ACHN (cell line): ENCODE measurements around the gene KRTAP2-4.
"Not testable (repeated sequence)": the region's sequence is repeated elsewhere in the genome, so short reads cannot be mapped to it uniquely, and the experiment has no call there.

Experiments
- DNase-seq: peaks from one replicate; pipeline ENCODE4 v3.0.0-alpha.2; 2015
- in situ Hi-C: cut with HindIII; loops from 2 replicates; pipeline ENCODE4 v1.10.0; 2017; ENCODE audit warnings: low sequenced_read_pairs, low pct_ligation_motif_present, low pct_unique_long_range_greater_than_20kb

KRTAP2-4 gene

GRCh38 chr17:41048441-41048840, 17.2 kb downstream of the KRTAP2-4 start:
- DNase-seq, result no peak
- in situ Hi-C loops, result no loop called here

GRCh38 chr17:41046735-41047465, 18.8 kb downstream of the KRTAP2-4 start, which contains the start of gene KRTAP2-1:
Gene KRTAP2-1, minus strand, starts transcription at chr17:41047316. Its CDS starts 49 bp downstream, at chr17:41047267.
- DNase-seq, in situ Hi-C loops: not testable (repeated sequence)

GRCh38 chr17:41042953-41043352, 22.7 kb downstream of the KRTAP2-4 start:
- DNase-seq, result no peak
- in situ Hi-C loops, result no loop called here

GRCh38 chr17:41040783-41041571, 24.7 kb downstream of the KRTAP2-4 start, which contains the start of gene KRTAP1-1:
Gene KRTAP1-1, minus strand, starts transcription at chr17:41041450. Its CDS starts 53 bp downstream, at chr17:41041397.
- DNase-seq, in situ Hi-C loops: not testable (repeated sequence)

- no peak for DNase-seq
- in situ Hi-C loops, result no loop called here
Observed at GRCh38 chr17:41037853-41038350, 27.8 kb downstream of the KRTAP2-4 start.

- in situ Hi-C loops, DNase-seq: not testable (repeated sequence)
Observed at GRCh38 chr17:41034346-41034935, 31.2 kb downstream of the KRTAP2-4 start, which contains the start of gene KRTAP1-3. Gene KRTAP1-3, minus strand, starts transcription at chr17:41034874. Its CDS starts 53 bp downstream, at chr17:41034821.

GRCh38 chr17:41029633-41030245, 35.9 kb downstream of the KRTAP2-4 start, which contains the start of gene KRTAP1-4:
Gene KRTAP1-4, minus strand, starts transcription at chr17:41030195. Its CDS starts 117 bp downstream, at chr17:41030078.
- in situ Hi-C loops, result no loop called here
- DNase-seq, result no peak

- DNase-seq, result no peak
Observed at GRCh38 chr17:41026715-41027471, 38.8 kb downstream of the KRTAP2-4 start, which contains the start of gene KRTAP1-5. Gene KRTAP1-5, minus strand, starts transcription at chr17:41027208. Its CDS starts 53 bp downstream, at chr17:41027155.

GRCh38 chr17:41024697-41025096, 41.0 kb downstream of the KRTAP2-4 start:
- DNase-seq, result no peak
- in situ Hi-C loops, result no loop called here

More at GRCh38 chr17:41026715-41027471, 38.8 kb downstream of the KRTAP2-4 start, which contains the start of gene KRTAP1-5:
- in situ Hi-C loops, result no loop called here

- in situ Hi-C loops, result no loop called here
- DNase-seq, result no peak
Observed at GRCh38 chr17:41020336-41020735, 45.3 kb downstream of the KRTAP2-4 start.

- no peak for DNase-seq
- in situ Hi-C loops, result no loop called here
Observed at GRCh38 chr17:41019415-41019814, 46.3 kb downstream of the KRTAP2-4 start.

- in situ Hi-C loops, result no loop called here
- DNase-seq, result no peak
Observed at GRCh38 chr17:41018541-41018940, 47.1 kb downstream of the KRTAP2-4 start.

- no peak for DNase-seq
- in situ Hi-C loops, result no loop called here
Observed at GRCh38 chr17:41016578-41017215, 49.0 kb downstream of the KRTAP2-4 start.

GRCh38 chr17:41015454-41015853, 50.2 kb downstream of the KRTAP2-4 start:
- no peak for DNase-seq
- in situ Hi-C loops, result no loop called here
